Neural progenitor cell (in vitro differentiated cells): ENCODE data around the gene ITPK1. TPM values are rescaled to one million over a fixed set of nuclear protein-coding genes. Genes with fewer than 3 reads are reported as not detected.

Source experiments
- DNase-seq: peaks from one replicate; pipeline ENCODE4 v3.0.0-alpha.2; 2016; ENCODE audit warnings: low spot score
- H2AFZ ChIP-seq: fragments of 200-600 bp; sonication (generic); replicated peaks from 2 replicates; pipeline ENCODE4 v1.6.1; 2016; ENCODE audit warnings: antibody characterized with exemption
- H3F3A ChIP-seq: fragments of 200-600 bp; sonication (generic); 2 replicates; pipeline ENCODE4 v1.6.1; 2016; ENCODE audit warnings: antibody characterized with exemption, low read depth
- H3K27ac ChIP-seq: fragments of 200-600 bp; sonication (generic); 2 replicates; pipeline ENCODE4 v1.5.1; 2016; ENCODE audit warnings: mild to moderate bottlenecking
- H3K27me3 ChIP-seq: fragments of 200-600 bp; sonication (generic); 2 replicates; pipeline ENCODE4 v1.6.1; 2016; ENCODE audit warnings: mild to moderate bottlenecking, moderate library complexity
- H3K36me3 ChIP-seq: fragments of 200-600 bp; sonication (generic); 2 replicates; pipeline ENCODE4 v1.5.1; 2016
- H3K4me1 ChIP-seq: fragments of 200-600 bp; sonication (generic); 2 replicates; pipeline ENCODE4 v1.6.1; 2016; ENCODE audit warnings: mixed run types
- H3K4me2 ChIP-seq: fragments of 200-600 bp; sonication (generic); 2 replicates; pipeline ENCODE4 v1.6.1; 2016
- H3K4me3 ChIP-seq: fragments of 200-600 bp; sonication (generic); 2 replicates; pipeline ENCODE4 v1.5.1; 2016
- H3K79me2 ChIP-seq: fragments of 200-600 bp; sonication (generic); 2 replicates; pipeline ENCODE4 v1.6.1; 2016; ENCODE audit warnings: low read depth
- H3K9ac ChIP-seq: fragments of 200-600 bp; sonication (generic); 2 replicates; pipeline ENCODE4 v1.6.1; 2016
- H3K9me3 ChIP-seq: fragments of 200-600 bp; sonication (generic); 2 replicates; pipeline ENCODE4 v1.5.1; 2016; ENCODE audit warnings: low read depth
- H4K20me1 ChIP-seq: fragments of 200-600 bp; sonication (generic); 2 replicates; pipeline ENCODE4 v1.6.1; 2016; ENCODE audit warnings: low read depth
- H3K27ac Mint-ChIP-seq: 3 replicates; pipeline ENCODE4 v1.8.0; 2021; ENCODE audit warnings: mixed read lengths
- H3K27me3 Mint-ChIP-seq: 2 replicates; pipeline ENCODE4 v1.8.0; 2022; ENCODE audit warnings: low read depth, mild to moderate bottlenecking, inconsistent platforms, moderate library complexity, mixed read lengths; ENCODE audit not compliant: insufficient read depth
- H3K36me3 Mint-ChIP-seq: 3 replicates; pipeline ENCODE4 v1.8.0; 2021; ENCODE audit warnings: mixed read lengths
- H3K4me1 Mint-ChIP-seq: 3 replicates; pipeline ENCODE4 v1.8.0; 2021; ENCODE audit warnings: mixed read lengths
- H3K4me3 Mint-ChIP-seq: 3 replicates; pipeline ENCODE4 v1.8.0; 2021; ENCODE audit warnings: mild to moderate bottlenecking, moderate library complexity, mixed read lengths
- H3K9me3 Mint-ChIP-seq: 3 replicates; pipeline ENCODE4 v1.8.0; 2020; ENCODE audit warnings: mixed read lengths
- CTCF ChIP-seq: fragments of 200-600 bp; sonication (generic); IDR thresholded peaks from 2 replicates; pipeline ENCODE4 v1.5.1; 2017; ENCODE audit warnings: antibody characterized with exemption, mild to moderate bottlenecking
- EZH2 ChIP-seq: fragments of 200-600 bp; sonication (generic); IDR thresholded peaks from 2 replicates; pipeline ENCODE4 v1.6.1; 2017; ENCODE audit warnings: antibody characterized with exemption, mild to moderate bottlenecking, moderate library complexity
- EZH2phosphoT487 ChIP-seq: fragments of 200-600 bp; sonication (generic); IDR thresholded peaks from 2 replicates; pipeline ENCODE4 v1.6.1; 2017; ENCODE audit warnings: antibody characterized with exemption
- total RNA-seq: library from RNA; depleted of rRNA; stranded (reverse); fragments of >200 nt; gene quantifications from 2 replicates; pipeline ENCODE4 v1.2.3, GENCODE V29; 2015; ENCODE audit warnings: low replicate concordance

The ITPK1 gene
- total RNA-seq, 1 donor from 2014 or later = 25.8 TPM

- no peaks in the 10 kb centered on the region for H3K9me3 Mint-ChIP-seq
- H3K36me3 ChIP-seq = no peaks in the 10 kb centered on the region
- H3F3A ChIP-seq = peaks cover 3% of the 10 kb centered on the region
- H3K9ac ChIP-seq = no peak overlapping the region
- H3K4me3 ChIP-seq = no peak overlapping the region
- H3K27me3 ChIP-seq = no peaks in the 10 kb centered on the region
- peaks cover 41% of the 10 kb centered on the region for H3K4me1 Mint-ChIP-seq
- no peak overlapping the region for H3K4me2 ChIP-seq
- H4K20me1 ChIP-seq = peaks cover 42% of the 10 kb centered on the region
- no peak overlapping the region for H3K27ac Mint-ChIP-seq
- no peak for TF ChIP-seq EZH2
- peaks cover 9% of the 10 kb centered on the region for H3K79me2 ChIP-seq
- no peak overlapping the region for H2AFZ ChIP-seq
- H3K27ac ChIP-seq = no peak overlapping the region
- H3K27me3 Mint-ChIP-seq = peaks cover 4% of the 10 kb centered on the region
- DNase-seq = no peak
- H3K4me1 ChIP-seq = peaks cover 40% of the 10 kb centered on the region
- H3K9me3 ChIP-seq = no peaks in the 10 kb centered on the region
- no peaks in the 10 kb centered on the region for H3K36me3 Mint-ChIP-seq
- no peak overlapping the region for H3K4me3 Mint-ChIP-seq
Observed at GRCh38 chr14:93029417-93029816, 86.3 kb downstream of the ITPK1 start.

DNA sequence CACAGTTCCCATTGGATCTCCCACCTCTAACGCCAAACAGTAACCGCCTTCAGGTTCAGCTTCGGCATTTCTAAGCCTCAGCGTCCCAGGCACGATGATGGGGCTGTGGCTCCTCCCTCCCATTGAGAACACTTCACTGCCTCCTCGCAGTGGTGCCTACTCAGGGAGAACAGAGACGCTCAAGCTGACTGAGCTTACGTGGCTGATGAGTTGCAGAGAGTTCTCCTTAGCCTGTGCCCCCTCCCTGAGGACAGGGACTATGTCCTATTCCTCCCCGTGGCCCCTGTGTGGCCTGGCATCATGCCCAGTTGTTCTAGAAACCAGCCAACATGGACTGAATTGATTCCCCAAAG is 87.0 kb downstream of the ITPK1 start:
- Mint-ChIP-seq H3K27ac (no peak overlapping the region), H3K27me3 (peaks cover 6% of the 10 kb centered on the region), H3K4me3 (no peak overlapping the region), H3K9me3 (no peaks in the 10 kb centered on the region), H3K4me1 (peaks cover 41% of the 10 kb centered on the region), H3K36me3 (no peaks in the 10 kb centered on the region)
- no peaks in the 10 kb centered on the region for H3K9me3 ChIP-seq
- H3K4me2 ChIP-seq = no peak overlapping the region
- H3K36me3 ChIP-seq = no peaks in the 10 kb centered on the region
- peaks cover 3% of the 10 kb centered on the region for H3F3A ChIP-seq
- peaks cover 42% of the 10 kb centered on the region for H3K4me1 ChIP-seq
- no peak for TF ChIP-seq CTCF
- H2AFZ ChIP-seq = no peak overlapping the region
- H4K20me1 ChIP-seq = peaks cover 36% of the 10 kb centered on the region
- H3K79me2 ChIP-seq = peaks cover 9% of the 10 kb centered on the region
- no peak overlapping the region for H3K27ac ChIP-seq
- H3K4me3 ChIP-seq = no peak overlapping the region
- no peak overlapping the region for H3K9ac ChIP-seq
- DNase-seq = no peak
- no peaks in the 10 kb centered on the region for H3K27me3 ChIP-seq

DNA sequence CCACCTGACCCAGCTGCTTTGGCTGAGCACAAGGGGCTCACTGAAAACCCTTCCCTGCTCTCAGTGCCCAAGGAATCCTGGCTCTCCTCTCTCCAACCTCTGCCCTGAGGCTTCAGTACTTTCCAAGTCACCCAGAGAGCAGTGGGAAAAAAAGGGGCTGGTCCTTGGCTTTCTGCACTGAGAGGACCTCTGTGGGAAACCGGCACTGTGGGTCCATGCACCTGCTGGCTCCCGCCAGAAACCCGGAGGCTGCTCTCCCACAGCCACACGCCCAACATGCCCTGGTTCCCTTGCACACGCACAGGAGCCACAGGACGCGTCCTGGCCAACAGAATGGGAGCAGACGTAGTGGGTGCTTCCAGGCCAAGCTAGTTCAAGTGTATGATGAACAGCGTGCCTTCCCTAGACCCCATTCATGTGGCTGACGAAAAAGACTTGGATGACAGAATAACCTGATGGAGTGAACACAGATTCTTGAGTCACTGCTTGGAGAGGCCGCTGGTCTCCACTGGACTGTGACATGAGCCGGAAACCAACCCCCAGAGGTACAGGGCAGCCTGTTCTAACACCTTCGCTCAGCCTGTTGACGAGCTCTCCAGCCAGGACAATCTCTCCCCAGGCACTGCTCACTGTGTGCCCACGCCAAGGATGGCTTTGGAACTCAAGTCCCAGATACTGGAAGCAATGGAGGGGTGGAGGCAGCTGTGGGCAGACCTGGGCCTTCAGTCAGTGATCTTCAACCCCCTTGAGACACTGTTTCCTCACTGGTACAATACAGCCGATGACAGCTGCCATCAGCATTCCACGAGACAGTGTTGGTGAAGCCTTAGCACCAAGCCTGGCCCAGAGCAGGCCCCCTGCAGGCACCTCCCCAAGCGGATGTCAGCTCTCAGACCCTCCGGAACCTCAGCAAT is 87.7 kb downstream of the ITPK1 start:
- no peak for DNase-seq
- Histone ChIP-seq H3K27ac (no peak overlapping the region), H3K4me2 (no peak overlapping the region), H3K79me2 (peaks cover 9% of the 10 kb centered on the region), H4K20me1 (peaks cover 30% of the 10 kb centered on the region), H3K36me3 (no peaks in the 10 kb centered on the region), H3K4me1 (peaks cover 39% of the 10 kb centered on the region), H2AFZ (no peak overlapping the region), H3F3A (peaks cover 3% of the 10 kb centered on the region), H3K27me3 (no peaks in the 10 kb centered on the region), H3K9ac (no peak overlapping the region), H3K9me3 (no peaks in the 10 kb centered on the region), H3K4me3 (no peak overlapping the region)
- peaks cover 6% of the 10 kb centered on the region for H3K27me3 Mint-ChIP-seq
- peaks cover 38% of the 10 kb centered on the region for H3K4me1 Mint-ChIP-seq
- H3K36me3 Mint-ChIP-seq = no peaks in the 10 kb centered on the region
- TF ChIP-seq EZH2phosphoT487 (no peak), CTCF (no peak), EZH2 (no peak)
- H3K4me3 Mint-ChIP-seq = no peak overlapping the region
- no peak overlapping the region for H3K27ac Mint-ChIP-seq
- no peaks in the 10 kb centered on the region for H3K9me3 Mint-ChIP-seq

GRCh38 chr14:93026339-93026738 is 89.4 kb downstream of the ITPK1 start:
- H3K27me3 Mint-ChIP-seq = peaks cover 3% of the 10 kb centered on the region
- Histone ChIP-seq H4K20me1 (peaks cover 14% of the 10 kb centered on the region), H2AFZ (no peak overlapping the region), H3K36me3 (no peaks in the 10 kb centered on the region), H3K9me3 (no peaks in the 10 kb centered on the region), H3K79me2 (no peaks in the 10 kb centered on the region), H3K4me1 (peaks cover 30% of the 10 kb centered on the region), H3K9ac (no peak overlapping the region), H3K27me3 (no peaks in the 10 kb centered on the region), H3F3A (peaks cover 3% of the 10 kb centered on the region), H3K4me3 (no peak overlapping the region), H3K27ac (no peak overlapping the region), H3K4me2 (no peak overlapping the region)
- H3K4me3 Mint-ChIP-seq = no peak overlapping the region
- H3K27ac Mint-ChIP-seq = no peak overlapping the region
- no peak for DNase-seq
- peaks cover 25% of the 10 kb centered on the region for H3K4me1 Mint-ChIP-seq
- H3K36me3 Mint-ChIP-seq = peaks cover 2% of the 10 kb centered on the region
- no peak for TF ChIP-seq EZH2
- no peak for TF ChIP-seq CTCF
- TF ChIP-seq EZH2phosphoT487 = no peak
- no peaks in the 10 kb centered on the region for H3K9me3 Mint-ChIP-seq
